ENCODE results near the gene HOXA7.

The HOXA7 gene

GRCh38 chr7:27181795-27182275, 25.4 kb upstream of the HOXA7 start:
- no peak for DNase-seq

- DNase-seq, result no peak
Measured at GRCh38 chr7:27180431-27181420, 24.3 kb upstream of the HOXA7 start.

DNA sequence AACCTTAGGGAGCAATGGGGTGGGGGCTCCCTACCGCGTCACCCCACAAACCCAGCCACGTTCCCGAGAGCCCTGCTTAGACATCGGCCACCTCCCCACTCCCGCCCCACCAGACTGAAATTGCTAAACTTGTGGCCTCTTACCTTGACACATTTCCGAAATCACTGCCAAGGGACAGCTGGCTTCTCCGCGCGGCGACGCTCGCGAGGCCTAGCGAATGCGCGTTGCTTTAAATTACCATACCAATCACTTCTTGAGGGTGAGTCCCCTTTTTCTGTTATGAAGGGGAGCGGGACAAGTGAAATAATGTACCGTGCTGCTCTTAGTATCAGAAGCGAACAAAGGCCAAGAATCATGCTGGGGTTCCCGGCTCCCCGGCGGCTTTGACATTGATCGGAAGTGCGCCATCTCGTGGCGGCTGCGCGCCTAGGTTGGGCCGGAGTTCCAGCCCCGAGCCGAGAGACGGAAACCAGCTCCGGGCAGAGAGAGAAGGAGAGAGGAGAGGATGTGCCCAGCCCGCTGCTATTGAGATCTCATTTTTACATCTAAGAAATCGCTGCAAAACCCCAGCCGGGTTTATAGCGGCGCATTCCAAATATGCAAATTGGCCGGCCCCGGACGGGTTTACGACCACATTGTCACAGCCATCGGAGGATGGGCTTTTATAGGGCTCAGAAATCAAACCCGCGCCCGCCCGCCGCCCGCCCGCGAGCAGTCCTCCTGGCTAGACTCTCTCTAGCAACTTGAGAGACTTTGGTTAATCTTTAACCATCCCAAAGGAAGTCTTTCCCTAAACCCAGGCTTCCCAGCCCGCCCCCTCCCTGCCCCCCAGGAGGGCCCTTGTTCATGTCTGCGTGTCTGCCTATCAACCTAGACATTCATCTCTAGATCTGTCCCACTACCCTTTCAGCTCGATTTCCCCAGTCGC, 23.3 kb upstream of the HOXA7 start:
- no peak for DNase-seq

GRCh38 chr7:27179030-27179429, 22.6 kb upstream of the HOXA7 start:
- no peak for DNase-seq

DNA sequence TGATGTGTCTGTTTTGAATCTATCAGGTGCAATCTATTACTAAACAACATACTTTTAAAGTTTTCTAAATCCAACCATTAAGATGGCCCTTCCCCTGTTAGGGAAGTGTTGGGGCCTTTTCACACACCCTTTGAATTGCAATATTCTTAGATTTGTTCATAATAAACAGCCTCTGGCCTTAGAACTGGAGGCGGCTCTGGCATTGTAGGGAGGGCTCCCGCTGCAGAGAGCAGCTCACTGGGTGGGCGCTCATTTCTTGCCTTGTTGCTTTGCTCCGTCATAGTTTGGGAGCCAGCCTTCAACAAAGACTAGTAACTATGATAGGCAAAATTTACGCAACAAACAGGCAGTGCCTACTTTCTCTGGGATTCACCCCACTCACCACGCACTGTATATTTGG, 21.9 kb upstream of the HOXA7 start:
- no peak for DNase-seq

GRCh38 chr7:27177795-27178320, 21.4 kb upstream of the HOXA7 start:
- DNase-seq, result no peak

DNA sequence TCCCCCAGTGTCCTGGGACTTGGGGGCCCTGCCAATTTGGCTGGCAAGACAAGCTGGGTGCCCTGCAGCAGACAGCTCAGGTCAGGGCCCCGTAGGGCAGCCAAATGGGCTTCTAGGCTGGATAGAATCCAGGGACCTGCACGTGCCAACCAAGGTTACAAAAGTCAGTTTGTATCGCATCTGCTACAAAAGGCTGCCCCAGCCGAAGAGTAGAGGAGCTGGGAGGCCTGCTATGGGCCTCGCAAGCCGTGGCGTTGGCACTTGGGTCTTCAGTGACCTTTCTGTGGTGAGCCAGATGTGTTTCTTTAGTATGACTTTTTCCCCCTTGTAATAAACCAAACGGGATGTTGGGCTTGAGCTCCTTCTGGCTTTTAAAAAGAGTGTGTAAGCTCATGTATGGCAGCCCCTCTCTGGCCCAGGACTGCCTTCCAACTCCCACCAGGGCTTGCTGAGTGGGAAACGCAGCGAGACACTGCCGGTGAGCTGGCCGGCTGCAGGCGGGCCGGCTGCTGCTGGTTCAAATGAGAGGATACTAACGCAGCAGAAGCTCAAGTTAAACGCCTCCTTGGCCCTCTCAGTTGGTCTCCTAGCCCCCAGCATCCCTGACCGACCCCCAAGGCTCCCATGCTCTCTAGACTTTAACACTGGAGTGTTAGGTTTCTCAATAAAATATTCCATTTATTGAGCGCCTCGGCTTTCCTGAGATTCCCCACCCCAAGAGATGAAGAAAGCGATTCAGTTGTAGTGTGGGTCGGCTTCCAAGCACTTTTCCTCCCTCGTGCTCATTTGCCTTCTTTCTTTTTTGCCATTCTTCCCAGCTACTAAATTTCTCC, 20.7 kb upstream of the HOXA7 start:
- DNase-seq, result no peak

- no peak for DNase-seq
Measured at GRCh38 chr7:27176524-27176845, 20.0 kb upstream of the HOXA7 start.

DNA sequence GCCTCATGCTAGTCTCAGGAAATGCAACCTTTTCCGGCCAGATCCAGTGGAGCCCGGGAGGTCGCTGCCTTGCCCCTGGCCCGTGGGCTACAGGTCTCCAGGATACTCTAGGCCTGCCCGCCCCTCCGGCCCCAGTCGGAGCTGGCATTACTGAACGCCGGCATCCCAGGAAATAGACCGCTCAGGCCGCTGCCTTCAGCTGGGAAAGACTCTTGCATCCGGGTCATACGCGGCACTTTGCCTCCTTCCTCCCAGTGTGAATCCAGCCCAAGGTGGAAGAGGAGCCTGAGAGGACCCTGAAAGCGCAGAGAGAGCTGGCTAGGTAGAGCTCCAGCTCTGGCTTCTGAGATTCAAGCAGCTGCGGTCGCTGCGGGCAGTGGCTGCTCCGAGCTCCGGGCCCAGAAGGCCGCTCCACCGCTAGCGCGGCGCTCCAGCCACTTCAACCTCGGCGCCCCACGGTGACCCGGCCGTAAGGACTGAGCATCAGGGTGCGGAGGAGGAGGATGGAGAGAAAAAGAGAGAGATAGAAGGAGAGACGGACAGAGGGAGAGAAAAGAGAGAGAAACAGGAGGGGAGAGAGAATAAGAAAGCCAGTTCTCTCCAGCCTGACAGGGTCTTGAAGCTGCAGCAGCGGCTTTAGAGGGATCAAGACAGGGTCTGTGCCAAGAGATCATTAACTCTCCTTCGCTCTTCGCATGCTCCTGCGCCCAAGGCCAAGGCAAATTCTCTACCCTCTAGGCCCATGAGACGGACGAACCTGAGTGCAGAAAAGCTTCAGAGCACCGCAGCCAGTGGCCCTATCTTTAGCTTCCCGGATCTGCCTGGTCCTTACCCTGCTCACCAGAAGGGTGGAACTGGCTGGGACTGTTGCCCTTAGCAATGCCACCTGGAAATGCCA, 19.4 kb upstream of the HOXA7 start:
- DNase-seq, result no peak

DNA sequence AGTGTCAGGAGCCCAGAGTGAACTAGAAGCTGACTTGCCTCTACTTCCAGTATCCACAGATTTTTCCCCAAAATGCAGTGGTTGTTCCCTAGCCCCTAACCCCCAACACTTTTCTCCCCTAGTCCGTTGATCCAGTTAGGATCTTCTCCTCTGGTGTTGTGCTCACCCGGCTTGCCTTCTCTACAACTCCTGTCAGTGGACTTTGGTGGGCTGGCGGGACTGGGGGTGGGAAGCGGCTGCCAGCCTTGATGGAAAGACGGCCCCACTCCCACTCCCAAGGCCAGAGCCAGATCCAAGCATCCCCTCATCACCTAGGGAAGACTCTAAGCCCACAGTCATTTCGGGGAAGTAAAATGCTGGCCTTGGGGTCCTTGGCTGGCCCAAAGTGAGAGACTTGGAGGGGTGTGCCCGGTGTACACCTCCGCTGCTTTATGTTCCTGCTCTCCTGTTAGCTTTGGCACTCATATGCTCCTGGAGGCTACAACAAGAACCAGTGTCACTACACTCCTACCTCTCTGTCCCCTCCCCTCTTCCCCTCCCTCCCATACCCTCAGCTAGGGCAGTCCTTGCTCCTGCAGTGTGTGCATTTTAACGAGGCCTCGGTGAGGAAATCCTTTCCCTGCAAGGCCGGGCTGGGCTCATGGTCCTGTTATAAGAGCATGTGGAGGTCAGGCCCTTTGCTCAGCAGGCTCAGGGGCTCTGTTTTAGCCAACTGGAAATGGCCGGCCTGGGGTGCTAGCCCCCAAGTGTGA, 18.6 kb upstream of the HOXA7 start:
- DNase-seq, result no peak

DNA sequence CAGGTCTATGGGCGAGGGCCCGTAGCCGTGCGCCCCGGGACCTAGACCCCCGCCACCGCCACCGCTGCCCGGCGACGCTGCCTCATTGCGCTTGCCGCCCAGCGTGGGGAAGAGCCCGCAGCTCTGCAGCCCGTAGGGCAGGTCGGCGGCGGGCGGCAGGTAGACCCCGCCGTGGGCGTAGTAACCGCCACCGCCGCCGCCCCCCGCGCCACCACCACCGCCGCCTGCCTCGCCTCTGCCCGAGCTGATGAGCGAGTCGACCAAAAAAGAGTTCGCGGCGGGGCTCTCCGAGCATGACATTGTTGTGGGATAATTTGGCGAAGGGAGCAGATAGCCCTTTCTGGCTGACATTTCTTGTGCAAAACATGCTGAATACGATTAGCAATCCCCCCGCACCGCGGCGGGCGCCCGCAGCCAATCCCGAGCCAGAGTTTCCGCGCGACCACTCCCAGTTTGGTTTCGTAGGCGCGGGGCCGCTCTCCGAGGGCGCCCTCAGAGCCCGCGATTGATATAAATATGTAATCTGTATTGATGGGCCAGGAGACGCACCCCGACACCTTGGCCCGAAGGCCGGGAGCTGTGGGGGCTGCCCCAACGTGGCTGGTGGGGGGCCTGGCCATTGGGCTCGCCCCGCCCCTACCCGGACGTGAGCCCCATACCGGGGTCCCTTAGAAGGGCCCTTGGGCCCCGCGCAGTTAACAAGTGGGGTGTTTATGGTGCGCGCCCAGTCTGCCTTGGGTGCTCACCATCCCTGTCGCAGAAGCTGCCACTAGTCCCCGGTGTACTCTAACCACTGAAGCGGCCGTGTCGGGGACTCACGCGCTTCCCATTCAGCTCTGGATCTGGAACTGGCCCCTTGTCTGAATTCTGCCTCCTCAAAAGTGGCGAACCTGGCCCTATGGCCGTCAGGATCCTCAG, 17.7 kb upstream of the HOXA7 start, which contains the start of gene HOXA10:
Gene HOXA10, minus strand, starts transcription at position 365 of the 918 bp plus-strand sequence. Its CDS starts 14 bp downstream, at position 351.
- no peak for DNase-seq

GRCh38 chr7:27173511-27173955, 17.1 kb upstream of the HOXA7 start:
- DNase-seq, result peak; percentile 59

GRCh38 chr7:27172823-27173510, 16.5 kb upstream of the HOXA7 start:
- peak; percentile 61 for DNase-seq

DNA sequence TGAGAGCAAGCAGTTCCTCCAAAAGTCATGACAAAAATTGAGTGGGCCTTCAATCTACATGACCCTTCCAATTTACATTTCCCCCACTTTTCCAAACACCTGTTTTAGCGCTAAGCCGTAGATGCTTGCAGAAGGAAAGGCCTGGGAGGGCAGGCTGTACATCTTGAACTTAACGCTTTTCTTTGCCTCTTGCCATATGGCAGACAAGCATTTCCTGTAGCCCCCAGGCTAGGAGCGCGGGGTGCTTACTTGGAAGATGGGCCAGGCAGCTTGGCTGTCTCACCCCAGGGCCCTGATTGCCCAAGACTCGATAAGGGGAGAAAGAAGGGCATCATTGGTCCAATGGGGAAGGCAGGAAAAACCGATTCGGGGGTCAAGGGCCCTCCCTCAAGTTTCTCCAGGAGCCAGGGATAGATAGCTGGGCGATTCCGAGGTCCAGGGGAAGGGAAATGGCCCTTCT, 15.9 kb upstream of the HOXA7 start:
- no peak for DNase-seq

DNA sequence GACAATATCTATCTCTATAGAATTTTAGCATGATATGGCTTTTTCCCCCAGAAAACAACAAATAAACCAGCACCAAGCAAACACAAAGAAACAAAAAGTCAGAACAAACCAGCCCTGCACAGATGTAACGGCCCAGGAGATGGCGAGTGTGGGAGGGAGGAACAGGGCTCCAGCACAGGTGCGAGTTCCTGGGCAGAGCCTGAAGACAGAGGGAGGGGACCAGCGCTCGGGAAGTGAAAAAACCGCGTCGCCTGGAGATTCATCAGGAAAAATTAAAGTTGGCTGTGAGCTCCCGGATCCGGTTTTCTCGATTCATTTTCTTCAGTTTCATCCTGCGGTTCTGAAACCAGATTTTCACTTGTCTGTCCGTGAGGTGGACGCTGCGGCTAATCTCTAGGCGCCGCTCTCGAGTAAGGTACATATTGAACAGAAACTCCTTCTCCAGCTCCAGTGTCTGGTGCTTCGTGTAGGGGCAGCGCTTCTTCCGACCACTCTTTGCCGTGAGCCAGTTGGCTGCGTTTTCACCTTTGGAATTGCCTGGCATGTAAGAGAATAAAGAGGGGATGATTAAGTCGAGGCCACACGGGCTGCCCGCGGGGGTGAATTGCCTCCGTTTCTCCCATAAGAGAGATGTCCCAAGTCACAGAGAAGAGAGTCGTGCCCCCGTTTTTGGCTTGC, 15.3 kb upstream of the HOXA7 start:
- DNase-seq, result no peak

- DNase-seq, result no peak
Measured at GRCh38 chr7:27171325-27171636, 14.8 kb upstream of the HOXA7 start.

DNA sequence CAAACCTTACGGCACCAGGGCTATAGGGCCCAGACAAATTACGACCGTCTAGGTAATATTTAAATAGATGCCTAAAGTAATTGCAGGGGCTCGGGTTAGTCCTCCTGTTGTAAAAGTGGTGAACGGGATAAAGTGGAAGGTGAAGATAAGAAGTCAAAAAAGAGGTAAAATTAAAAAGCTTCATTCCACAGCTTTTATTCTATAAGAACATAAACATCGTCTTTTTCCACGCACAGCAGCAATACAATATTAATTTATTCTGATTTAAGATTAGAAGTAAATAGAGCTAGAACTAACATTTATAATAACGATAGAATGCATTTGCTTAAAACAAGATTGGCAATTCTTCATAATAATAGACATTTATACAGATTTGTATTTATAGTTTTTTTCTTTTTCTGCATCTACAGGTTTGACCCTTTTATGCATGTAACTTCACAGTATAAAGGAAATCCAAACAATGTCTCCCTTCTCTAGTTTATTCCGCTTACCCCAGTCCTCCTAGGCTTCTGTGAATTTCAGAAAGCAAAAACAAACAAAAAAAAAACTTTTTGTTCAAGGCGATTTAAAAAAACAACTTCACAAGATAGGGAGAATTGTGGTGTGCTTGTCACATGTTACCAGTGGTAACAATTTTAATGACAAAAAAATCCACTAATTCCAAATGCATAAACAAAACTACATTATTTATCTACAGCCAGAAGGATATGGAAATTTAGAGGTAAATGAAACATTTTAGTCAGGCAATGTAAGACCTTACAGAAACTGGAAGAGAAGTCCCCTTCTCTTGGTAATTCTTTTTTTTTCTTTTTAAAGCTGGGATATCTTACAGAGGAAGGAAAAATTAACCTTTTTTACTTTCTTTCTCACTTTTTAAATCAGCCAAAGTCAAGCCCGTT, 14.2 kb upstream of the HOXA7 start:
- no peak for DNase-seq
